CD8-positive, alpha-beta memory T cell (primary cell): Measurements from ENCODE around the gene ITGAL. TPM values are rescaled to one million over a fixed set of nuclear protein-coding genes. Genes with fewer than 3 reads are reported as not detected.

Experiments
- CTCF ChIA-PET: fragments of 350-600 bp; sonication (Branson Sonifier 250); formaldehyde crosslinking; loops from one replicate; lab custom pipeline; 2021; ENCODE audit warnings: antibody characterized with exemption; lab: Charles Lee
- POLR2A ChIA-PET: fragments of 350-600 bp; sonication (Branson Sonifier 250); formaldehyde crosslinking; loops from one replicate; lab custom pipeline; 2021; ENCODE audit warnings: antibody characterized with exemption; lab: Charles Lee
- DNase-seq, 5 donors: peaks; one replicate each; pipeline versions ENCODE4 v3.0.0 to v3.0.0-alpha.2; 2020 to 2022; ENCODE audit warnings: mixed read lengths in 1 of 5
- H3K27ac ChIP-seq: one replicate; pipeline ENCODE4 v1.7.0; 2013; ENCODE audit warnings: low read depth, mild to moderate bottlenecking, low read length, moderate library complexity
- H3K27me3 ChIP-seq: 2 replicates; pipeline ENCODE4 v1.7.0; 2013; ENCODE audit warnings: low read length, mild to moderate bottlenecking; ENCODE audit not compliant: insufficient read depth, poor library complexity, severe bottlenecking
- H3K36me3 ChIP-seq: 2 replicates; pipeline ENCODE4 v1.7.0; 2013; ENCODE audit warnings: mild to moderate bottlenecking, low read length, moderate library complexity; ENCODE audit not compliant: insufficient read depth
- H3K4me1 ChIP-seq: 2 replicates; pipeline ENCODE4 v1.7.0; 2013; ENCODE audit warnings: mild to moderate bottlenecking, low read length, moderate library complexity; ENCODE audit not compliant: insufficient read depth
- H3K4me3 ChIP-seq: 2 replicates; pipeline ENCODE4 v1.7.0; 2013; ENCODE audit warnings: mild to moderate bottlenecking, low read length
- H3K9me3 ChIP-seq: 2 replicates; pipeline ENCODE4 v1.7.0; 2013; ENCODE audit warnings: mild to moderate bottlenecking, low read length
- H3K27ac Mint-ChIP-seq, 8 donors: one replicate each; pipeline ENCODE4 v1.8.0; 2020 to 2021; ENCODE audit warnings: mixed read lengths in 8 of 8, mild to moderate bottlenecking in 6 of 8, inconsistent platforms in 3 of 8, moderate library complexity in 3 of 8
- H3K27me3 Mint-ChIP-seq, 2 donors: one replicate each; pipeline ENCODE4 v1.8.0; 2020 to 2021; ENCODE audit warnings: mixed read lengths in 2 of 2, mild to moderate bottlenecking in 1 of 2, moderate library complexity in 1 of 2
- H3K36me3 Mint-ChIP-seq, 3 donors: one replicate each; pipeline ENCODE4 v1.8.0; 2020 to 2021; ENCODE audit warnings: mixed read lengths in 3 of 3, inconsistent platforms in 1 of 3, mild to moderate bottlenecking in 1 of 3
- H3K4me1 Mint-ChIP-seq, 3 donors: one replicate each; pipeline ENCODE4 v1.8.0; 2020 to 2021; ENCODE audit warnings: mixed read lengths in 3 of 3, inconsistent platforms in 1 of 3, mild to moderate bottlenecking in 1 of 3
- H3K4me3 Mint-ChIP-seq, 7 donors: one replicate each; pipeline ENCODE4 v1.8.0; 2020 to 2021; ENCODE audit warnings: mixed read lengths in 7 of 7, mild to moderate bottlenecking in 6 of 7, moderate library complexity in 4 of 7, inconsistent platforms in 2 of 7
- H3K9me3 Mint-ChIP-seq, 5 donors: one replicate each; pipeline ENCODE4 v1.8.0; 2020 to 2022; ENCODE audit warnings: mixed read lengths in 5 of 5, mild to moderate bottlenecking in 3 of 5, moderate library complexity in 2 of 5, inconsistent platforms in 1 of 5
- polyA plus RNA-seq: library from polyadenylated mRNA; unstranded; fragments of 300-500 nt; fragmentation: Illumina TruSeq; gene quantifications from one replicate; pipeline ENCODE4 v1.2.3, GENCODE V29; 2021
- total RNA-seq, 2 experiments: library from RNA; stranded (reverse); gene quantifications; one replicate each; pipeline ENCODE4 v1.2.3, GENCODE V29; 2021

The ITGAL gene
- total and polyA plus RNA-seq, 3 experiments from 2014 or later: 256 to 363 (median 333) TPM

DNA sequence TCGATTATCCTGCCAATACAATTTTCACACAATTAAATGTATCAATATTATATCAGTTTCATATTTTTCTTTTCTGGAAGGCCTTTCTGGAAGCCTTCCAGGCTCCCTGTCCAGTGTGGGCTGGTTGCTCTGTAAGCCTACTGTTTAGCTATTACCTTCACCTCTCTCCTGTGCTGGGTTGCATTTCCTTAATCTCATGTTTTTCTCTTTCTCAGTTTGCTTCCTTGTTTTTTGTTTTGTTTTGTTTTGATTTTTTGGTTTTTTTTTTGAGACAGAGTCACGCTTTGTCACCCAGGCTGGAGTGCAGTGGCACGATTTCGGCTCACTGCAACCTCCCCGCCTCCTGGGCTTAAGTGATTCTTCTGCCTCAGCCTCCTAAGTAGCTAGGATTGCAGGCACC, 33.7 kb upstream of the ITGAL start:
- no peak overlapping the region for H3K27ac Mint-ChIP-seq
- H3K4me1 ChIP-seq: peaks cover 13% of the 10 kb centered on the region
- no peak overlapping the region for H3K4me3 ChIP-seq
- H3K36me3 ChIP-seq: peaks cover 4% of the 10 kb centered on the region
- POLR2A ChIA-PET: no interaction called here
- no peaks in the 10 kb centered on the region for H3K27me3 Mint-ChIP-seq
- CTCF ChIA-PET: interaction anchor here (0.7 to 1.3 kb wide), 4 partner anchors 9 to 326 kb away, joined by 3 to 5 read pairs (median 4); partner anchors contain the start of gene DCTPP1
- peaks cover 19 to 23% (median 21%) of the 10 kb centered on the region in 3 donors for H3K4me1 Mint-ChIP-seq
- no peaks in the 10 kb centered on the region for H3K27me3 ChIP-seq
- no peak overlapping the region for H3K27ac ChIP-seq
- no peak overlapping the region for H3K4me3 Mint-ChIP-seq
- no peak for DNase-seq
- H3K9me3 ChIP-seq: no peaks in the 10 kb centered on the region
- peaks cover 6 to 9% (median 9%) of the 10 kb centered on the region in 3 donors for H3K36me3 Mint-ChIP-seq
- H3K9me3 Mint-ChIP-seq: no peaks in the 10 kb centered on the region

DNA sequence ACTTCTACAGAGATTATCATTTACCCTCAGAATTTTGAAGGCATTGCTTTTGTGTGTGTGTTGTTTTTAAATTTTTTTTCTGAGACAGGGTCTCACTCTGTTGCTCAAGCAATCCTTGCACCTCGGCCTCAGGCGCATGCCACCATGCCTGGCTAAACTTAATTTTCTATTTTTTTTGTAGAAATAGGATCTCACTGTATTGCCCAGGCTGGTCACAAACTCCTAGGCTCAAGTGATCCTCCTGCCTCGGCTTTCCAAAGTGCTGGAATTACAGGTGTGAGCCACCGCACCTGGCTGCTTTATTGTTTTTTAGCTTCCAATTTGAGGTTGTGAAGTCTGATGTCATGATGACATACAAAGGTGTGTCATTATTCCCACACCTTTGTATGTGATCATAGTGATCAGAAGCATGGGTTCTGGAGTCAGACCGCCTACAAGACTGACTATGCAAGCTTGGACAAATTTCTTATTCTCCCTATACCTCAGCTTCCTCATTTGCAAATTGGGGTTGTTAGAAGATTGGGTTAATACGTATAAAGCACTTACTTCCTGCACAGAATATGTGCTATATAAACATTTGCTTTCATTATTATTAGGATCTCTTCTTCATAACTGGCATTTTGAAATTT, 32.7 kb upstream of the ITGAL start:
- H3K4me3 ChIP-seq: no peak overlapping the region
- H3K36me3 Mint-ChIP-seq: peaks cover 8 to 13% (median 13%) of the 10 kb centered on the region in 3 donors
- H3K27ac ChIP-seq: no peak overlapping the region
- no peak overlapping the region for H3K27ac Mint-ChIP-seq
- peaks cover 12% of the 10 kb centered on the region for H3K36me3 ChIP-seq
- no peaks in the 10 kb centered on the region for H3K27me3 Mint-ChIP-seq
- ChIA-PET CTCF (interaction anchor here (0.8 to 1.3 kb wide), 3 partner anchors 10 to 159 kb away, joined by 3 to 4 read pairs (median 3); no protein-coding TSS in a partner anchor), POLR2A (interaction anchor here (0.6 to 0.7 kb wide), 2 partner anchors 95 to 129 kb away, joined by 3 read pairs; partner anchors contain the start of gene ZNF747)
- H3K4me1 Mint-ChIP-seq: peaks cover 20 to 23% (median 21%) of the 10 kb centered on the region in 3 donors
- peaks cover 19% of the 10 kb centered on the region for H3K4me1 ChIP-seq
- DNase-seq: no peak
- H3K9me3 ChIP-seq: no peaks in the 10 kb centered on the region
- no peaks in the 10 kb centered on the region for H3K9me3 Mint-ChIP-seq
- no peaks in the 10 kb centered on the region for H3K27me3 ChIP-seq
- H3K4me3 Mint-ChIP-seq: no peak overlapping the region

- H3K27me3 ChIP-seq: no peaks in the 10 kb centered on the region
- Mint-ChIP-seq H3K4me3 (peak overlapping the region; percentile 66 to 96 (median 88)), H3K4me1 (peaks cover 30 to 40% (median 35%) of the 10 kb centered on the region in 3 donors), H3K9me3 (no peaks in the 10 kb centered on the region), H3K27me3 (no peaks in the 10 kb centered on the region), H3K27ac (peak overlapping the region in 6 of 8 donors; percentile 13 to 54 (median 30)), H3K36me3 (peaks cover 9 to 19% (median 13%) of the 10 kb centered on the region in 3 donors)
- H3K9me3 ChIP-seq: no peaks in the 10 kb centered on the region
- POLR2A ChIA-PET: interaction anchor here (1.0 to 1.6 kb wide), 2 partner anchors 26 to 32 kb away, joined by 4 read pairs; no protein-coding TSS in a partner anchor
- CTCF ChIA-PET: interaction anchor here (1.0 to 3.5 kb wide), 2 partner anchors 14 kb away, joined by 3 to 17 read pairs; partner anchors contain the start of gene DCTPP1
- no peak for DNase-seq
- H3K27ac ChIP-seq: no peak overlapping the region
- peak overlapping the region; percentile 92 for H3K4me3 ChIP-seq
- peaks cover 27% of the 10 kb centered on the region for H3K4me1 ChIP-seq
- H3K36me3 ChIP-seq: peaks cover 15% of the 10 kb centered on the region
Measured at GRCh38 chr16:30443631-30444030, 28.9 kb upstream of the ITGAL start.

DNA sequence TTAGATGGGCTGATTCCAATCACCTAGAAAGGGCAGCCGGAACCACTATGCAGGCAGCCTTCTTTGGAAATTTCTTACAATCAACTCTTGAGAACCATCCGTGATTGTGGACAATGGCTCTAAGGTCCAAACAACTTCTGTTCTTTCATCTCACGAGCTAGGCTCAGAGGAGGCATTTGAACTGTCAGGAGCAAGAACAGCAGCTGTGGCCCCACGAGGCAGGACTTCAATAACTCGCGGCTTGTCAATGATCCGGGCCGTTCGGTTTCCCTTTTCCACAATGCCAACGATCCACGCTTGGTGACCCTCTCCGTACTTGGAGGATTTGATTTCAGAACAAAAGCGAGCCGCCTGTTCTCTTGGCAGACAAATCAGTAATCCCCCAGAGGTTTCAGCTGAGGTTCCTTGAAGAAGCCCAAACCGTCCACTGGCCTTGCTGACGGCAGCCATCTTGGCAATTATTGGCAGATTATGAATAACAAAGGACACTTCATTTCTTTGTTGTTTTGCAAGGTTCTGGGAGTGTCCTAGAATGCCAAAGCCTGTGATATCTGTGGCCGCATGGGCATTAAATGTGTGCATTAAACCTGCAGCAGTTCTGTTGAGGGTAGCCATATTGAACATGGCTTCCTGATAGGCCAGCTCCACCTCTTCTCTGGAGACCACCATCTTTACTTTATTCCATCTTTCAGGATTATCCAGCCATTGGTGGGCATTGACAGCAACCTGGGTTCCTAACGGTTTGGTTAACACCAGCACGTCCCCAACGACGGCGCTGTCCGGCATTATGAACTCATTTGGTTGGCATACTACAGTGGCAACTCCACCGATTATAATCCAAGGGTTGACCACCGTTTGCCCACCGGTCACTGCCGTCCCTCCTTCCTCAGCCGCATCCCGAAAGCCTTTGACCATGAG, 28.1 kb upstream of the ITGAL start:
- Histone ChIP-seq H3K4me3 (peak overlapping the region; percentile 92), H3K36me3 (peaks cover 15% of the 10 kb centered on the region), H3K27ac (peak overlapping the region; percentile 93), H3K4me1 (peaks cover 29% of the 10 kb centered on the region), H3K9me3 (no peaks in the 10 kb centered on the region), H3K27me3 (no peaks in the 10 kb centered on the region)
- POLR2A ChIA-PET: interaction anchor here (0.5 to 1.6 kb wide), 7 partner anchors 26 to 386 kb away, joined by 3 to 6 read pairs (median 4); partner anchors contain the start of genes ITGAL, ZNF689 and ZNF764
- H3K27ac Mint-ChIP-seq: peak overlapping the region in 5 of 8 donors; percentile 23 to 82 (median 50)
- DNase-seq: no peak
- H3K9me3 Mint-ChIP-seq: no peaks in the 10 kb centered on the region
- peaks cover 30 to 41% (median 35%) of the 10 kb centered on the region in 3 donors for H3K4me1 Mint-ChIP-seq
- H3K36me3 Mint-ChIP-seq: peaks cover 9 to 19% (median 13%) of the 10 kb centered on the region in 3 donors
- H3K4me3 Mint-ChIP-seq: peak overlapping the region; percentile 66 to 97 (median 95)
- CTCF ChIA-PET: interaction anchor here (0.5 to 3.5 kb wide), 7 partner anchors 13 to 263 kb away, joined by 3 to 17 read pairs (median 5); partner anchors contain the start of genes DCTPP1 and ITGAL
- no peaks in the 10 kb centered on the region for H3K27me3 Mint-ChIP-seq

- no peak for DNase-seq
- H3K36me3 ChIP-seq: peaks cover 15% of the 10 kb centered on the region
Measured at GRCh38 chr16:30445149-30445407, 27.5 kb upstream of the ITGAL start.

GRCh38 chr16:30445408-30446202, 26.9 kb upstream of the ITGAL start, which contains the start of gene SEPHS2:
SEPHS2 (minus strand) TSS chr16:30445874; CDS start chr16:30445727, 147 bp downstream.
- peak within 1 kb of the TSS; percentile 87 to 96 (median 94) for H3K27ac Mint-ChIP-seq
- no peaks in the 10 kb centered on the region for H3K9me3 Mint-ChIP-seq
- H3K4me3 ChIP-seq: peak within 1 kb of the TSS; percentile 92
- H3K4me1 ChIP-seq: peaks cover 40% of the 10 kb centered on the region
- ChIA-PET POLR2A (interaction anchor here (1.1 to 1.4 kb wide), 3 partner anchors 27 to 165 kb away, joined by 3 to 6 read pairs (median 3); partner anchors contain the start of genes ITGAL, ZNF689 and ZNF764), CTCF (interaction anchor here (0.5 to 3.5 kb wide), 6 partner anchors 12 to 264 kb away, joined by 3 to 17 read pairs (median 5); partner anchors contain the start of genes DCTPP1 and ITGAL)
- H3K36me3 Mint-ChIP-seq: peaks cover 9 to 19% (median 13%) of the 10 kb centered on the region in 3 donors
- peak within 1 kb of the TSS; percentile 93 for H3K27ac ChIP-seq
- H3K9me3 ChIP-seq: no peaks in the 10 kb centered on the region
- peaks cover 0 to 1% of the 10 kb centered on the region in 2 donors for H3K27me3 Mint-ChIP-seq
- H3K36me3 ChIP-seq: peaks cover 15% of the 10 kb centered on the region
- no peaks in the 10 kb centered on the region for H3K27me3 ChIP-seq
- peak within 1 kb of the TSS; percentile 88 to 97 (median 95) for H3K4me3 Mint-ChIP-seq
- peaks cover 37 to 50% (median 45%) of the 10 kb centered on the region in 3 donors for H3K4me1 Mint-ChIP-seq
- DNase-seq: peak; percentile 91 to 98 (median 92)

More at GRCh38 chr16:30445149-30445407, 27.5 kb upstream of the ITGAL start:
- Histone ChIP-seq H3K9me3 (no peaks in the 10 kb centered on the region), H3K27ac (peak overlapping the region; percentile 93), H3K4me1 (peaks cover 35% of the 10 kb centered on the region), H3K27me3 (no peaks in the 10 kb centered on the region), H3K4me3 (peak overlapping the region; percentile 92)
- ChIA-PET CTCF (interaction anchor here (0.5 to 3.5 kb wide), 6 partner anchors 13 to 264 kb away, joined by 3 to 17 read pairs (median 5); partner anchors contain the start of genes DCTPP1 and ITGAL), POLR2A (interaction anchor here (1.1 to 1.4 kb wide), 3 partner anchors 27 to 165 kb away, joined by 3 to 6 read pairs (median 3); partner anchors contain the start of genes ITGAL, ZNF689 and ZNF764)
- H3K27ac Mint-ChIP-seq: peak overlapping the region in 3 of 8 donors; percentile 50 to 82 (median 82)
- H3K27me3 Mint-ChIP-seq: no peaks in the 10 kb centered on the region
- peak overlapping the region; percentile 66 to 97 (median 95) for H3K4me3 Mint-ChIP-seq
- peaks cover 34 to 45% (median 39%) of the 10 kb centered on the region in 3 donors for H3K4me1 Mint-ChIP-seq
- peaks cover 9 to 19% (median 13%) of the 10 kb centered on the region in 3 donors for H3K36me3 Mint-ChIP-seq
- no peaks in the 10 kb centered on the region for H3K9me3 Mint-ChIP-seq
